ENCODE results near the gene RHO.

- TF ChIP-seq CTCF (IDR thresholded peaks at IDR 0.05; ENCODE audit: low read length) (no peak), EZH2 (IDR thresholded peaks at IDR 0.05; ENCODE audit: borderline replicate concordance, low read length) (no peak)
Observed at GRCh38 chr3:129563850-129564535, 35.6 kb downstream of the RHO start.
